ENCODE results near the gene ZDHHC19. TPM values are rescaled to one million over a fixed set of nuclear protein-coding genes. Genes with fewer than 3 reads are reported as not detected.

Gene ZDHHC19
- total and polyA plus RNA-seq, 2 donors from 2014 or later = 0.57 to 0.92 TPM

DNA sequence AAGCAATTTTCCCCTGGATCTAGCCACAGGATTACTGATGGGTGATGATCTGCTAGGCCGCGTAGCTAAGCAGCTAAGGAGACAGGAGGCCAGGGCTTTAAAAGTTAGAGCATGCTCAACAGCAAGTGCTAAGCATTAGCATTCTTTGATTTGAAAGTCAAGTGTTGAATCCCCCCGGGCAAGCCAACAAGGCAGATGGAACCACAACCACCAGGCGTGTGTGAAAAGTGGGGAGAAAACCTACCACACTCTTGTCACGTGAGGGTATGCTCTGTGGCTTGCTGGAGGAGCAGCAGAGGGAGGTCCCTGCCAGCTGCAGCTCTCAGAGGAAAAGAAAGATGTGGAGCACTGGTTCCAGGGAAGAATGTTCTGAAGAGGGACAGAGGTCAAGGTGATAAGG lies 26.0 kb upstream of the ZDHHC19 start:
- Histone ChIP-seq H3K9ac (ENCODE audit: low read length in 3 of 3) (no peak overlapping the region), H3K27me3 (ENCODE audit: control insufficient read depth, insufficient read depth, low read length) (no peaks in the 10 kb centered on the region), H3K4me1 (ENCODE audit: control insufficient read depth in 2 of 3, insufficient read depth in 2 of 3, low read depth in 1 of 3, low read length in 3 of 3) (no peaks in the 10 kb centered on the region), H3K4me3 (ENCODE audit: low read length in 3 of 3) (no peak overlapping the region), H3K27ac (ENCODE audit: low read depth in 2 of 2, low read length in 2 of 2) (no peak overlapping the region), H3K9me3 (ENCODE audit: control insufficient read depth in 2 of 3, insufficient read depth in 1 of 3, low read length in 3 of 3) (no peaks in the 10 kb centered on the region), H3K36me3 (ENCODE audit: control insufficient read depth in 2 of 3, insufficient read depth in 3 of 3, low read length in 3 of 3) (peaks cover 6 to 38% (median 15%) of the 10 kb centered on the region in 3 donors)
- intact Hi-C loops (cut with DNase I) = no loop called here
- FAIRE-seq = no peak
- DNase-seq = no peak
- TF ChIP-seq, protein P1, sequence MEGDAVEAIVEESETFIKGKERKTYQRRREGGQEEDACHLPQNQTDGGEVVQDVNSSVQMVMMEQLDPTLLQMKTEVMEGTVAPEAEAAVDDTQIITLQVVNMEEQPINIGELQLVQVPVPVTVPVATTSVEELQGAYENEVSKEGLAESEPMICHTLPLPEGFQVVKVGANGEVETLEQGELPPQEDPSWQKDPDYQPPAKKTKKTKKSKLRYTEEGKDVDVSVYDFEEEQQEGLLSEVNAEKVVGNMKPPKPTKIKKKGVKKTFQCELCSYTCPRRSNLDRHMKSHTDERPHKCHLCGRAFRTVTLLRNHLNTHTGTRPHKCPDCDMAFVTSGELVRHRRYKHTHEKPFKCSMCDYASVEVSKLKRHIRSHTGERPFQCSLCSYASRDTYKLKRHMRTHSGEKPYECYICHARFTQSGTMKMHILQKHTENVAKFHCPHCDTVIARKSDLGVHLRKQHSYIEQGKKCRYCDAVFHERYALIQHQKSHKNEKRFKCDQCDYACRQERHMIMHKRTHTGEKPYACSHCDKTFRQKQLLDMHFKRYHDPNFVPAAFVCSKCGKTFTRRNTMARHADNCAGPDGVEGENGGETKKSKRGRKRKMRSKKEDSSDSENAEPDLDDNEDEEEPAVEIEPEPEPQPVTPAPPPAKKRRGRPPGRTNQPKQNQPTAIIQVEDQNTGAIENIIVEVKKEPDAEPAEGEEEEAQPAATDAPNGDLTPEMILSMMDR (IDR thresholded peaks at IDR 0.05; ENCODE audit: borderline replicate concordance, extremely low read depth, insufficient read depth) = no peak

DNA sequence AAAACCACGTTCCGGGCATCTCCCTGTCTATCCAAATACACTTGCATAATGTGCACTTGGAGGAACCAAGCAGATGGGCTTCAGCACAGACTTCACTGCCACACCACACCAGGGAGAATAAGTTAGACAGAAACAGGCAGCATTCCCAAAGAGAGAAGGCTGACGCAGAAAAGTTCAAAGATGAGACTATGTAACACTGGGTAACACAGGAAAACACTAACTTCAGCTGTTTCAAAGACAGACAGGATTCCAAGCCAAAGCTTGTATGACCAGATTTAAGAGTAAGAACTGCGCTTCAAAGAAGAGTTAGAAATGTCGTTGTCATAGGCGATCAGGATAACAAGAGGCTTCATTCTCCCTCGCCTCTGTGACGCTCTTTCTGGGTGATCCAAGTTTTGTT lies 25.0 kb upstream of the ZDHHC19 start:
- DNase-seq (no peak), FAIRE-seq (no peak)
- H3K36me3 ChIP-seq (ENCODE audit: control insufficient read depth in 2 of 3, insufficient read depth in 3 of 3, low read length in 3 of 3) = peaks cover 2 to 29% (median 15%) of the 10 kb centered on the region in 3 donors
- H3K9ac ChIP-seq (ENCODE audit: low read length in 3 of 3) = no peak overlapping the region
- no peak overlapping the region for H3K4me3 ChIP-seq (ENCODE audit: low read length in 3 of 3)
- no peak overlapping the region for H3K27ac ChIP-seq (ENCODE audit: low read depth in 2 of 2, low read length in 2 of 2)
- H3K9me3 ChIP-seq (ENCODE audit: control insufficient read depth in 2 of 3, insufficient read depth in 1 of 3, low read length in 3 of 3) = no peaks in the 10 kb centered on the region
- TF ChIP-seq, protein P1 (IDR thresholded peaks at IDR 0.05; ENCODE audit: borderline replicate concordance, extremely low read depth, insufficient read depth) = no peak
- H3K27me3 ChIP-seq (ENCODE audit: control insufficient read depth, insufficient read depth, low read length) = no peaks in the 10 kb centered on the region
- intact Hi-C loops (cut with DNase I) = no loop called here
- H3K4me1 ChIP-seq (ENCODE audit: control insufficient read depth in 2 of 3, insufficient read depth in 2 of 3, low read depth in 1 of 3, low read length in 3 of 3) = no peaks in the 10 kb centered on the region

DNA sequence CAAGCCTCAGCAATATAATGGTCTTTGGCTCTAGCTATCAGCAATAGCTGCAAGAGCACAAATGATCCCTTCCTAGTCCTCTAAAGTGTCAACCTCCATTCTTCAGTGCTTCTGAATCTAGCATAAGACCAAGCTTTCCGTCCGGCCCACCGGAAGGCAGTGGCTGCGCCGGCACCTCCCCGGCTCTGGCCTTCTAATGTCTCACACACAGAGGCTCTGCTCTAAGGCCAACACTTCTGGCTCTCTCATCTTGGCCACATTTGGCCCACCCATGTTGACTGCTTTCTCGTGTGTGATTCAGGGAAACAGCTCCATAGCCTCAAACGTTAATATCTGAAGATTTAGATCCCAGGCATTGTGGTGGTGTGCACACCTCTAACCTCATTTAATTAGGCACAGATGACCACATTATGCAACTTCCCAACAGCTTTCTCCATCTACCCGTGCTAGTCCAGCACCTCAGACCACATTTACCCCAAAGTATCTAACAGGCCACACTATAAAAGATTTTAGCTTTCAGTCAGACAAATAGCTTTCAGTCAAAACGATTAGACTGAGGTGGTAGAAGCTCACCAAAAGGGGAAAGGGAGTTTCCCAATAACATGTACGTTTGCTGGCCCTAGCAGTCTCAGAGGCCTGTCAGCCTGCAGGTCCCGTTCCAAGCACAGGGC lies 24.4 kb upstream of the ZDHHC19 start:
- H3K9me3 ChIP-seq (ENCODE audit: control insufficient read depth in 2 of 3, insufficient read depth in 1 of 3, low read length in 3 of 3) = no peaks in the 10 kb centered on the region
- DNase-seq (no peak), FAIRE-seq (no peak)
- H3K9ac ChIP-seq (ENCODE audit: low read length in 3 of 3) = no peak overlapping the region
- H3K4me1 ChIP-seq (ENCODE audit: control insufficient read depth in 2 of 3, insufficient read depth in 2 of 3, low read depth in 1 of 3, low read length in 3 of 3) = no peaks in the 10 kb centered on the region
- TF ChIP-seq, protein P1 (IDR thresholded peaks at IDR 0.05; ENCODE audit: borderline replicate concordance, extremely low read depth, insufficient read depth) = no peak
- no peak overlapping the region for H3K4me3 ChIP-seq (ENCODE audit: low read length in 3 of 3)
- no peak overlapping the region for H3K27ac ChIP-seq (ENCODE audit: low read depth in 2 of 2, low read length in 2 of 2)
- intact Hi-C loops (cut with DNase I) = no loop called here
- H3K36me3 ChIP-seq (ENCODE audit: control insufficient read depth in 2 of 3, insufficient read depth in 3 of 3, low read length in 3 of 3) = peaks cover 2 to 27% (median 15%) of the 10 kb centered on the region in 3 donors
- H3K27me3 ChIP-seq (ENCODE audit: control insufficient read depth, insufficient read depth, low read length) = no peaks in the 10 kb centered on the region

DNA sequence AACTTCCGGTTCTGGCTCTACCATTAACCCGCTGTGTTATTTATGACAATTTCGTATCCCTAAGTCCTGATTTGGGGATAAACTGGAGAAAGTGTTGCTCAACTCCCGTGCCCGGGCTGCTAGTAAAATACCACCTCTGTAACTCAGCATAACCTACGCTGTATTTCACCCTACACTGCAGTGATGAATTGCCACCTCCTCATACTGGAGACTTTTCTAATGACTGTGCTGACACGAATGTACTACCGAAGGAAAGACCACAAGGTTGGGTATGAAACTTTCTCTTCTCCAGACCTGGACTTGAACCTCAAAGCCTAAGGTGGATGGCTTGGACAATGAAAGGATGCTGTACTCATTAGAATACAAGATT lies 21.7 kb upstream of the ZDHHC19 start:
- DNase-seq (no peak), FAIRE-seq (no peak)
- TF ChIP-seq, protein P1 (IDR thresholded peaks at IDR 0.05; ENCODE audit: borderline replicate concordance, extremely low read depth, insufficient read depth) = no peak
- intact Hi-C loops (cut with DNase I) = no loop called here
- Histone ChIP-seq H3K4me3 (ENCODE audit: low read length in 3 of 3) (no peak overlapping the region), H3K9ac (ENCODE audit: low read length in 3 of 3) (no peak overlapping the region), H3K27ac (ENCODE audit: low read depth in 2 of 2, low read length in 2 of 2) (no peak overlapping the region), H3K27me3 (ENCODE audit: control insufficient read depth, insufficient read depth, low read length) (no peaks in the 10 kb centered on the region), H3K4me1 (ENCODE audit: control insufficient read depth in 2 of 3, insufficient read depth in 2 of 3, low read depth in 1 of 3, low read length in 3 of 3) (peaks cover 0 to 1% (median 0%) of the 10 kb centered on the region in 3 donors), H3K36me3 (ENCODE audit: control insufficient read depth in 2 of 3, insufficient read depth in 3 of 3, low read length in 3 of 3) (peaks cover 0 to 11% (median 6%) of the 10 kb centered on the region in 3 donors), H3K9me3 (ENCODE audit: control insufficient read depth in 2 of 3, insufficient read depth in 1 of 3, low read length in 3 of 3) (no peaks in the 10 kb centered on the region)

Data from kidney (tissue), 14 donors.